SK-N-SH (cell line): ENCODE data around the gene TRIM62.

Experiments
- CTCF ChIP-seq: fragments of 200-600 bp; sonication (generic); IDR thresholded peaks from 2 replicates; pipeline ENCODE4 v1.6.1; 2017; ENCODE audit warnings: antibody characterized with exemption, mild to moderate bottlenecking, moderate library complexity
- YY1 ChIP-seq: IDR thresholded peaks from 2 replicates; pipeline ENCODE4 v1.4.0; 2012; ENCODE audit warnings: low read depth, mild to moderate bottlenecking

GRCh38 chr1:33141781-33142180 lies 40.1 kb downstream of the TRIM62 start:
- no peak for TF ChIP-seq YY1
- no peak for TF ChIP-seq CTCF
